Measurements from ENCODE around the gene DNLZ.

Gene DNLZ

DNA sequence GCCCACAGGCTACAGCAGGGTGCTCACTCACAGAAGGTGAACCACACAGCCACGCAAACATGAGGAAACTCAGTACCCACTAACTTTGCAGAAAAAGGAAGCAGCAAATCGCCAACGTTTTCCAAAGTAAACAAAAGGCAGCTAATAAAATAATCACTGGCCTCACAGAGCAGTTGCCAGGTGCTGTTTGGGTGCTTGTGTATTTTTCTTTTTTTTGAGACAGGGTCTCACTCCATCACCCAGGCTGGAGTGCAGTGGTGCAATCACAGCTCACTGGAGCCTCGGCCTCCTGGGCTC is 32.6 kb upstream of the DNLZ start:
- no peak for DNase-seq (ENCODE audit: low spot score)

DNA sequence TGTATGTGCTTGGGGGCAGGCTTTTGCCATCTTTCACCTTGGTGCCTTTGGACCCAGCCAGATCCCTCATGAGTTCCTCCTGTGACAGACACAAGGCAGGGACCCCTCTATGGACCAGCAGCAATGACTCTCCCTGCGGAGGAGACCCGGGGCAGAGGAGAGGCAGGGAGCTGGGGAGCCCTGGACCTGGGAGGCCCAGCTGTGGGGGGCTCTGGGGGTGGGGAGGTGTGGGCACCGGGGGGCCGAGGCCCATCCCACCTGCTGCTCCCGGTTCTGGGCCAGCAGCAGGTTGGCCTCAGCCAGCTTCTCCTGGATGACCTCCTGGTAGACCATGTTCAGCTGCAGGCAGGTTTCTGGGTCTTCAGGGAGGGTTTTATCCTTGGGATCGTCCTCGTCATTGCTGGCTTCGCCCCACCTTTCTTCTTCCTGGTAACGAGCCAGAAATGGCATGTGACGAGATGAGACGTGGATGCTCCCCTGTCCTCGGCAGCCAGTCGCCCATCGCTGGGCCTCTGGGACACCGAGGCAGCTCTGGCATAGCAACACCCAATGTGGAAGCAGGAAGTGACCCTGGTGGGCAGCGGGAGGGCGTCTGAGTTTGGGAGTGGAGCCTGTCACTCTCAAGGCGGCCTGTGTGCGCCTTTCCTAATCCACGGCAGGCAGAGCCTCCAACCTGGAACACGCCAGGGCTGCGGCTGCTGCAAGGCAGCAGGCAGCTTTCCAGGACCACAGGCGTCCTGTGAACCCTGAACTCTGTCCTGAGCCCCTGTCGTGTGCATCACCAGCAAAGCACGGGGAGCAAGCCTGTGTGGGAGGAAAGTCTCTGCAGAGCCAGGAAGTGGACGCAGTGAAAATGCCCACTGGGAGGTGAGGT is 32.0 kb upstream of the DNLZ start:
- no peak for DNase-seq (ENCODE audit: low spot score)

DNA sequence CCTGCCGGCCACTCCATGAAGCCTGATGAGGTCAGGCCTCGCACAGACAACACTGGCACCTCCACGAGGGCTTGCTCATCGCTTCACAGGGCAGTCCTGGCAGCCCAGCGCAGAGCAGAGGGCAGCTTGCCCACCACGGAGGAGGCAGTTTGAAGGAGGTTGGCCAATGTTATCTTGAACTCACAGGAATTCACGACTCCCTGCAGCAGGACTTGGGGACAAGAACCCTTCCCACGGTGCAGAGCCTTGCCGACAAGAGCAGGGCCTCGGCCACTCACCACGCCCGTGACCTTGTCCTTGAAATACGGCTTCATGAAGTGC is 31.4 kb upstream of the DNLZ start:
- DNase-seq (ENCODE audit: low spot score): no peak

DNA sequence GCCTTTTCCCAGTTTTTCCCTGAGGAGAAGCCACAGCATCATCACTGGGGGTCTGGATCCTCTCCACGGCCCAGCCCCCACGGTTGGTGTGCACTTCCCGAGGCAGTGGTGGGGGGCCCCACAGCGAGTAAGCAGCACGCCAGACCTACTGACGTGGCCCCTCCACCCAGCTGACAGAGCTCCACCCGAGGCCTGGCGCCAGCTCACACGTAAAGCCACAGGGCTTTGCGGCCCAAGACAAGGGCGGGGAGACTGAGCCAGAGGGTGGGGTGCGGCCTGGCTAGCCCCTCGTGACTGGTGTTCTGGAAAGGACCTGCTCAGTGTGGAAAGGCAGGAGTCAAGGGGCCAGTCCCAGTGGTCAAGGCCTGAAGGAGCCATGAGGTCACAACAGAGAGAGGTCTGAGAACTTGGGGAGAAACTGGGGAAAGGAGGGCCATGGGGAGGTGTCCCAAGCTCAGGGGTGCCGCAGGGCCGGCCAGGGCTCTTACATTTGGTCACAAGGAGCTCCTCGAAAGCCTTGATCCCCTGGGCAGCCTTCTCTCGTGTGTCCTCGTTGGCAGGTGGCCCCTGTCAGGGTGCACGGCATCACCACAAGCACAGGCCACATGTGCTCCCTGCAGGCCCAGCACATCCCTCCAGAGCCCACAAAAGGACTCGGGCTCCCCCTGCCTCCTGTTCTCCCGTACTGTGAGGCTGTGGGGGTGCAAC is 30.9 kb upstream of the DNLZ start:
- no peak for DNase-seq (ENCODE audit: low spot score)

DNA sequence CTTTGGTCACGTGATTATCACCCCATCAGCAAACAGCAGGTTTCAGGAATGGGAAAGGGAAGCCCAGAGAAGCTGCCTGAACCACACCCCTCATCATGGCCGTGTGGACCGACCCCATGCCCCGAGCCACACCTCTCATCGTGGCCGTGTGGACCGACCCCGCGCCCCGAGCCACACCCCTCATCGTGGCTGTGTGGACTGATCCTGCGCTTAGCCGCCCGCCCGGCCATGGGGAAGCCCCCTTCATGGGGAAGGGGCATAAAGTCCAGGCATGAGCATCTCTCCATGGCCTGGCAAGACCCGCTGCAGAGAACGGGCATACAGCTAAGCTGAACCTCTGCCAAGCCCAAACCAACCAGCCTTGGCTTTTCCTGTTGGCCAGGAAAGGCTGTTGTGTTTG is 30.0 kb upstream of the DNLZ start:
- no peak for DNase-seq (ENCODE audit: low spot score)

DNA sequence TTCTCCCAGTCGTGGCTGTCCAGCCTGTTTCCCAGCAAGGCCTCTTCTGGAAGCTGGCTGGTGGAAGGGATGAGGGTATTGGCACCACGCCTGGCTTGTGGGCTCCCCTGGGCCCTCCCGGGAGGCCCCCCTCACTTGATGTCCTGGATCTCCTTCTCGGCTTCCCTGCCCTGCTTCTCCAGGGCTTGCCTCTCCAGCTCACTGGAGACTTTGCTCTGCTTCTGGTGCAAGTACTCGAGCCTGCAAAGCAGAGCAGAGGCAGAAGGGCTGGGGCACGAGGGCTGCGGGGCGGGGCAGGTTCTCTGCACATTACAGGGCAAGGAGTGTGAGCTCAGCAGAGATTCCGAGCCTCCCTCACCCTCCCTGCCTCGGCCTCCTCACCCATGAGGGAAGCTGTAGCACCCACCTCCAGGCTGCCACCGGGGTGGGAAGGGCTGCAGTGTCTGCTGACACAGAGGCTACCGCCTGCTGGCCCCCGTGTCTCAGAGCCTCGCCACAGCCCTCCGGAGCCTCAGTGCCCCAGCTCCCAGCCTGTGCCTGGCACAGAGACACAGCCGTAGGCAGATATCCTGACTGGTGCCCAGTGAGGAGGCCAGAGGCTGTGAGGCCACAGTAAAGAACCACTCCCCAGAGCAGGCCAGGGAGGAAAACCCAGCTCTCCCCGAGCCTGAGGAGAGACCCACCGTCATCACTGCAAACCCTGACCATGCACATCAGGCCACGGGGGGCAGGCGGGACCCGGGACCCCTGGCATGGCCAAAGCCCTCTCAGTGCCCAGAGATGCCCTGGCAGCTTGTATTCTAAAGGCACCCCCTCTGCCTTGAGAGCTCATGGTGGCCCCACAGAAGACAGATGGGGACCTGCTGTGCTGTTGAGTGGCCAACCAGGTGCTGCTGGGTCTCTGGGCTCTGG is 29.2 kb upstream of the DNLZ start:
- DNase-seq (ENCODE audit: low spot score): no peak

DNA sequence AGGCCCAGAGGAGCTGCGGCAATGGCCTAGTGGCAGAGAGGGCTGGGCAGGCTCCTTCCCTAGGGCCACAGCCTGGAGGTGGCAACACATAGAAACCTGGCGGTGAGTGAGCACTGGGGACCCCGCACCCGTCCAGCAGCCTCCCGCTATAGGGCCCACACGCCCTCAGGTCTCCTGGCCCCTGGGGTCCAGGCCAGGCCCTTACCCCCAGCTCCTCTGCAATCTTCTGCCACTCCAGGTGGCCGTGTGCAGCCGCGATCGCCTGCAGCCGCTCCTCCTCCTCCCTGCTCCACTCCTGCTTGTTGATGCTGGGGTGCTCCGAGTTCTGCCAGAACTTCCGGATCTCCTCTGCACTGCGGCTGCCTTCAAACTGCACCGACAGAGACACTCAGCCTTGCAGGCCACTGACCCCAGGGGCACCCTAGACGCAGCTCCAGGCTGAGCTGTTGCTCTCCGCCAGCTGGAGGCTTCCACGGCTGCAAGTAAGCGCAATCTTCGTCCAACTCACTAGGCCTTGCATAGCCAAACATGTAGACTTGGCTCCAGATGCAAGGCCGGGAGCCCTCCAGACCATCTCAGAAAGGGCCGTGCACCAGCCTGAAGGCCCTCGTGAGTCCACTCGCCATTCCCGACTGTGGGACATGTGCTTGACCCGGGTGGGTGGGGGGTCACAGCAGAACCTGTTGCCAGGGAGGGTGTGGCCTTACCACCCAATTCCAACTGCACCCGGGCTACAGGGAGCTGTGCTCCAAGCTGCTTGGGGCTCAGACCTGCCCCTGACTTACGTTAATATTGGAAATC is 28.4 kb upstream of the DNLZ start:
- no peak for DNase-seq (ENCODE audit: low spot score)

DNA sequence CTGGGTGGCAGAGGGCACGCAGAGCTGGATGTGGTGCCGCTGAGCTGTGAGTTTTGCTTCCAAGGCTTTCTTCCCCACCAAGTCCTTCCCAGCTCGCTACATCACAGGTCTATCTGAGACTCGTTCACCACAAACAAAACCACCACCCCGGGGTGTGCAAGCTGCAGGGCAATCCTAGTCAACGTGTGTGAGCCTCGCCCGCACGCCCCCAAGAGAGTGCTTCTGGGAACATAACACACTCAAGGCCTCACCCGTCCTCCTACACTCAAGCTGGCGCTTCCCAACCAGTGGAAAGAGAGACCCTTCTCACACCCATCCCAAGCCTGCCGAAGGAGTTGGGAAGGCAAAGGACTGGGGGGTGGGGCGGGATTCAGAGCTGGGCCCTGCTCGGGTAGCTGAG is 25.9 kb upstream of the DNLZ start:
- DNase-seq (ENCODE audit: low spot score): no peak

DNA sequence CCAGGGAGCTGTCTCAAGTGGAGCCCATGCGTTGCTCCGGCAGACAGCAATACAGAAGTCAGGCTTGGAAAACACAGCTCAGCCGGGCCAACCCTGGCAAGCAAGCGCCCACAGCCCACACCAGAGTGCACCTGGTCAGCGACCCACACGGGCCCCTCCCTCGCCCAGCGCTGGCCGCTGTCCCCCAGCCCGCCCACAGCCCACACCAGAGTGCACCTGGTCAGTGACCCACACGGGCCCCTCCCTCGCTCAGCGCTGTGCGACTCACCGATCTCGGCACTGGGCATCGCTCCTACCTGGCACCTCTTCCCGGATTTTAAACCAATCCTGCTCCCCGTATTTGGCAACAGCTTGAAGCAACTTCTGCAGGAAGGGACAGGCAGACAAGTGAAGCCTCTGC is 23.7 kb upstream of the DNLZ start:
- DNase-seq (ENCODE audit: low spot score): no peak

DNA sequence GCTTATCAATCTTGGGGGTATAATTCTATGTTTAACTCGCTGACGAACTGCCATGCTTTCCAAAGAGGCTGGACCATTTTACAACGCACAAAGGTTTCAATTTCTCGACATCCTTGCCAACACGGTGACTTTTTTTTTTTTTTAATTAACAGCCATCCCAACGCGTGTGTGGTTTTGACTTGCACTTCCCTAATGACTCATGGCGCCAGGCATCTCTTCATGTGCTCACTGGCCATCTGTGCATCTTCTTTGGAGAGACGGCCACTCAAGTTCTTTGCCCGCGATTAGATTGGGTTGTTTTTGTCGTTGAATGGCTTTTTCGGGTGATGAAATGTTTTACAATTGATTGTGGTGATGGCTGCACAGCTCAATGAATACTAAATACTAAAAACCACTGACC is 22.5 kb upstream of the DNLZ start:
- no peak for DNase-seq (ENCODE audit: low spot score)

DNA sequence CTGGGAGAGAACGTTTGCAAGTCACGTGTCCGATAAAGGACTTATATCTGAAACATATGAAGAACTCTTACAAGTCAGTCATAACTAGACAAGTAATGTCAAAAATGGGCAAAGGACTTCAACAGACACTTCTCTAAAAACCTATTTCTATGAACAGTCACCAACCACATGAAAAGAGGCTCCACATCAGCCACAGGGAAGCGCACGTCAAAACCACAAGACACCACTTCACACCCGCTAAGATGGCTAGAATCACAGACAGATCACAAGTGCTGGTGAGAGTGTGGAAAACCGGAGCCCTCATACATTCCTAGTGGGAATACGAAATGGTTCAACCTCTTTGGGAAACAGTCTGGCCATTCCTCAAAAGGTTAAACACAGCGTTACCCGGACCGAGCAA is 21.5 kb upstream of the DNLZ start:
- DNase-seq (ENCODE audit: low spot score): no peak

DNA sequence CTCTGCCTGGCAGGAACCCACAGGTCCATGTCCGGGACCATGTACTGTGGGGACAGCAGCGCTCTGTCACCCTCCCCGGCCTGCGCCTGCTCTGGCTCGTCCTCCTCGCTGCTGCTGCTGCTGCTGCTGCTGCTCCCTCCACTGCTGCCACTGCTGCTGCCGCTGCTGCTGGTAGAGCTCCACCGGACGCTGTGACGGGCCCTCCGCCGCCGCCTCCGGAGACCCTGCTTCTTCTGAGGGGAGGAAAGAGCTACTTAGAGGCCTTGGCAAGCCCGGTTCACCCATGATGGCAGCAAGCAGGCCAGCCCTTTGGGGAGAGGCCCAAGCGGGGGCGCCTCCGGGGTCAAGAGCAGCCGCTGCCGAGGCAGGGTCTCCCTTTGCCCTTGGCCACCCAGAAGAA is 19.9 kb upstream of the DNLZ start:
- no peak for DNase-seq (ENCODE audit: low spot score)

DNA sequence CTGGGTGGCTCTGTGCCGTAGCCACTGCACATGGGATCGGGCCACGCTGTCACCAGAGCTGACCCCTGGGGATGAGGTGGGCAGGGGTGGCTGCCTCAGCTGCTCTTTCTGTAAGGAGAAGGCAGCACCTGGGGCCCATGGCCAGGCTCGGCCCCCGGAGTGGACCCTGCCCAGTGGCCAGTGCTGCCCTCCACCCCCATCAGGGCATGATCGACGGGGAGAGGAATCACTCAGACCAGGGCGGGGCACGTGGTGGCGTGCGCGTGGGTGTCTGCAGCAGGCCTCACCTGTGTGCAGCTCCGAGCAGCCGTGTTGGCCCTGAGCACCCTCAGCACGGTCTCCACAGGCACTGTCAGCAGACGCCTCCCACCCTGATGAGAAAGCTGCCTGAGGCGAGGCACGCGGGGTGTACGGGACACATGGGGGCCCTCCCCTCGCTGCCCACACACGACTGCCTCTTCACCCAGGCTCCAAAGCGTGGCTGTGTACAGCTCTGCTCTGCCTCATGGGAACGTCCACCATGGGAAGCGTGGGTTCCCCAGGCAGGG is 18.5 kb upstream of the DNLZ start:
- no peak for DNase-seq (ENCODE audit: low spot score)

DNA sequence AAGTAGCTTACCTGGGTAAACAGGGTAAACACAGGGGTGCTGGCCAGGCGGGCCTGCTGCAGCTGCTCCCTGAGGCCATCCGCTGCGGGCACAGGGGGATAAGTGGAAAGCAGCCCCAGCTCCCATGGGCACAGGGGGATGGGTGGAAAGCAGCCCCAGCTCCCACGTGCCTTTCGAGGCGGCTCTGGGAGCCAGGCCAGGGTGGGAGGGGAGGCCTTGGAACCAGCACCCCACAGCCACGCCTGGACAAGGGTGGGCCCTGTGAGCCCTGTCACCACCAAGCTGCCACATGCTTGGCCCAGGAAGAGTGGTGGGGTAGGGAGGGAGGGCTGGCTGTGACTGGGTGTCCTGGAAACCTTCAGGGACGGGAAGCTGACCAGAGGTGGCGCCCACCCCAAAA is 17.8 kb upstream of the DNLZ start:
- DNase-seq (ENCODE audit: low spot score): no peak

DNA sequence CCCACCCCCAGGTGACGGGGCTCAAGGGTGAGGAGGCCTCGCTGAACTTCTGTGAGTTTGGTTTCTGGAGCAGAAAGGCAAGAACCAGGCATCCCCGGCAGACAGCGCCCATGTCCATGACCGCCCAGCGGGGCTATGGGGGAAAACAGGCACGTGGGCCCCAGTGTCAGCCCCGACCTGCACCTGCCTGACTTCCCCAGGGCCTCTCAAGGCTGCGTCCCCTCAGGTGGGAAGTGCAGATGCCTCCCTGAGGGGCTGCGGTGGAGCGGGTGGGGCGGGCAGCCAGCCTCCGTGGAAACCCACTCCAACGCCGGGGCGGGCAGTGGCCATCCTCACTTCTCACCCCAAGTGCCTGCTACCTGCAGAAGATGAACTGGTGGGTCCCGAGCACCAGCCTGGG is 16.8 kb upstream of the DNLZ start:
- no peak for DNase-seq (ENCODE audit: low spot score)

DNA sequence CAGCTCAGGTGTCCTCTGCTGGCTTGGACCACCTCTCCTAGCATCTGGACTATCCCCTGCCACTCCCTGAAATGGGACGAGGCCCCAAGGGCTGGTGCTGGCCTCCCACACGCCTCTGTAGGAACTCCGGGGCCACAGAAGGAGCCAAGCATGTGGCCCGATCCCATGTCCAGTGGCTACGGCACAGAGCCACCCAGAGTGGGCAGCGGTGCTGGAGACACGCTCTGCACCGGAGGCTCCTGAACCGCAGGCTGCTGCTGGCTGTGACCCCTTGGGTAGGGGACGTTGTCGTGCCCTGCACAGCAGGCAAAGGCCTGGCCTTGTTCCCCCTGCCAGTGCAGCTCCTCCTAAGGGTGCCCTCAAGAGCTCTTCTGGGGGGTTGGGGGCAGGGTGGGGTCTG is 16.3 kb upstream of the DNLZ start:
- DNase-seq (ENCODE audit: low spot score): no peak

DNA sequence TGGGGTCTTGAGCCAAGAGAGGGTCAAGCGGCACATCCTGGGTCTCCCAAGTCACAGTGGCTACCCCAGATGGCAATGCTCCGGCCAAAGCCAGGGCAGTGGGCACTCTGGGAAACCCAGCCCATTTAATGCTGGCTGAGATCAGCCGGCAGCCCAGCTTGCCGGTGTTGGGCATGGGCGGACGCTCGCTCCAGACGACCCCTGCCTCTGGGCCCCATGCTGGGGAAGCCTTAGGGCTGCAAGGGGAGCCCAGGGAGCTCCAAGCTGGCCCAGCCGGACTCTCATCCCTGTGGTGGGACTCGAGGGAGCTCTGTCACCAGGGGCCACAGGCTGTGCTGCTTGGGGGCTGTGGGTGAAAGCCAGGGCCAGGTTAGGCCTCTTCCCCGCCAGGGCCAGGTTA is 15.9 kb upstream of the DNLZ start:
- no peak for DNase-seq (ENCODE audit: low spot score)

DNA sequence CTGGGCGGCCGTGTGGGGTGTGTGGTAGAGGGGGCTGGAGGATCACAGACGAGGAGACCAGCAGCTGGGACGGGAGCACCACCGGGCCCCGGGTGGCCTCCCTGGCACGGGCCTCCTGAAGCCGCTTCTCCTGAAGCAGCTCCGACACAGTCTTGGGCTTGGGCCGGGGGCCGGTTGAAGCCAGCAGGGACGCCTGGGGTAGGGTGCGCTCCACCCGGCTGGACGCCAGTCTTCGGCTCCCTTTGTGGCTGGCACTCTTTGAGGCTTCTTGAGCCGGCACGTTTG is 15.4 kb upstream of the DNLZ start:
- DNase-seq (ENCODE audit: low spot score): no peak

DNA sequence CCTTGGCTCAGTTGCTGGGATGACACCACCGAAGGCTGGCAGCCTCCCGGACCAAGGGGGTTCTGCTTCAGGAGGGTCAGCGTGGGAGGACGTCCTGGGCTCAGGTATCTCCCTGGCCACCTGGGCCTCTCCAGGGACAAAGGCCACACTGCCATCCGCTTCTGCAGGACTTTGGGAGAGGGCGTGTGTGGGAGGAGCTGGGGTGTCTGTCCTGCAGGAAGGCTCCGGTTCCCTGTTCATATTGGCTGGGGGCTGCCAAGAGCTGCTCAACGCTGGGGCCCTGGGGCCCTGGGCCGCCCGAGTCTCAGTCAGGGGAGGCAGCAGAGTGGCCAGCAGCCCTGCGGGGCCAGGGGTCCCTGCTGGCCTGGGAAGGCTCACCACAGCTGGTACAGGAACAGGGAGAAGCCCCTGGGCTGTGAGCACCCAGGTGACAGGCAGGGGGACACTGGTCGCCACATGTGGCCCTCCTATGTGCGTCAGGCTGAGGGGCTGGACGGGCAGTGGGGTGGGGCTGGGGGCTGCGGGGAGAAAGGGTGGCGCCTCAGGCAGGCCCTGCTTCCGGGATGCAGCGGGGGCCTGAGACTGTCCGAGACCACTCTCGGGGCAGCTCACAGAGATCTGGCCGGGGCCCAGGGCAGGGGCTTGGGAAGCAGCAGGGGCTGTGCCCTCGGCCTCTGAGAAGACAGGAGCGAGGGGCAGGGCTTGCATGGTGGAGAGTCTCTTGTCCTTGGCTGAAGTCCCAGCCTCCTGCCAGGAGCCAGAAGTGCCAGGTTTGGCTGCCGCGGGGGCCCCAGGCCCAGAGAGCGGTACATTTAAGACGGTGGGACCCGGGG is 14.8 kb upstream of the DNLZ start:
- DNase-seq (ENCODE audit: low spot score): no peak

DNA sequence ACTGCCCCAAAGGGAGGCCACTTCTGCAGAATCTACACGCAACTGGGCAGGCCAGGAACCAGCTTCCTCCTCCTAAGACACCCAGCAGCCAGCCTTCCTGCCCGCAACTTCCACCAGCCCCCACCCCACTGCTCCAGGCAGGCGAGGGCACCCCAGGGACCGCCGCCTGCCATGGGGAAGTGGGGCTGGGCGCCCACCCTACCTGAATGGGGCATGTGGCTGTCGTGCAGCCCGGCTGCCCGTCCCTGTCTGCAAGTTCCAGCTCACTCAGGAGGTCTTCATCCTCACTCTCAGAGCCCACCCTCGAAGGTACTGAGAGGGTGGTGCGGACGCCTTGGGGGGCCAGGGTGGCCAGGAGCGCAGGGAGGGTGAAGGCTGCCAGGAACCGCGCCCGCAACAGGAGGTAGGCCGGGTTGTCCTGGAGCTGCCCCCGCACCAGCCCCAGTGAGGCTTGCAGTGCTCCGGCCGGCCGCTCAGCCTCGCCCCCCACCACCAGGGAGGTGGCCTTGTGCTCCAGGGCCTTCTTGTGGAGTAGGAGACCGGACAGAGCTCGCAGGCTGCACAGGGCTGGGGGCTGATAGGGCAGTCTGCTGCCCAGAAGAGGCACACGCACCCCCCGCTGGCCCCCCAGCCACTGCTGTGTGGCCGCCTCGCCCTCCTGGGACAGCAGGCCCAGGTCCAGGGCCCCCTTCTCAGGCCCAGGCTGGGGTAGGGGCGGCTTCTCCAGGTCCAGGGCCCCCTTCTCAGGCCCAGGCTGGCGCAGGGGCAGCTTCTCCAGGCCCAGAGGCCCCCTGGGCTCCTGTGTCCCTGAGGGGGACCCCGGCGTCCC is 14.0 kb upstream of the DNLZ start:
- no peak for DNase-seq (ENCODE audit: low spot score)
